Stimulated activated CD8-positive, alpha-beta memory T cell treated with anti-CD3 and anti-CD28 coated beads, Interleukin-12 subunit alpha, Interleukin-12 subunit beta, amount 100 ng/mL, for 24 hours (primary cell): ENCODE measurements around the gene CCDC18.
"Not testable (repeated sequence)": the region's sequence is repeated elsewhere in the genome, so short reads cannot be mapped to it uniquely, and the experiment has no call there.

Source experiments
- DNase-seq: peaks from one replicate; pipeline ENCODE4 v3.0.0-alpha.2; 2020; ENCODE audit errors: extremely low read depth

The CCDC18 gene

DNA sequence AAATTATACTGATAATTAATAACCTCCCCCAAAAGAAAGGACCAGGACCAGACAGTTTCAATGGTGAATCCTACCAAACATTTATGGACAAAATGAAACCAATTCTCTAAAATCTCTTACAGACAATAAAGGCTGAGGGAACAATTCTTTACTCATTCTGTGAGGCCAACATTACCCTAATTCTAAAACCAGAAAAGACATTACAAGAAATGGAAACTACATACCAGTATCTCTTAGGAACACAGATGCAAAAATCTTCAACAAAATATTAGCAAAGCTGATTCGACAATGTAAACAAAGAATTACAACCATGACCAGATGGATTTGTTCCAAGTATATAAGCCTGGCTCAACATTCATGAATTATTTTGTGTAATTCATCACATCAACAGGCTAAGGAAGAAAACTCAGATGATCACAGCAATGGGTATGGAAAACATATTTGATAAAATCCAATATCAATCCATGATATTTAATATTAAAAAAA, 8.9 kb upstream of the CCDC18 start:
- no peak for DNase-seq

DNA sequence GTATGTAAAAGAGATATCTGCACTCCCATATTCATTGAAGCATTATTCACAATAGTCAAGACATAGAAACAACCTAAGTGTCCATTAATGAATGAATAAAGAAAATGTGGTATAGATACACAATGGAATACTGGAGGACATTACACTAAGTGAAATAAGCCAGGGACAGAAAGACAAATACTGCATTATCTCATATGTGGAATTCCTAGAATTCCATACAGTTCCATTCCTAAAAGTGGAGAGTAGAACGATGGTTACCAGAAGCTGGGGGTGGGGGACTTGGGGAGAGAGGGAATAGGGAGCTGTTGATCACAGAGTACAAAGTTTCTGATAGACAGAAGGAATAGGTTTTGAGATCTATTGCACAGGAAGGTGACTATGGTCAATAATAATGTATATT, 7.7 kb upstream of the CCDC18 start:
- no peak for DNase-seq

DNA sequence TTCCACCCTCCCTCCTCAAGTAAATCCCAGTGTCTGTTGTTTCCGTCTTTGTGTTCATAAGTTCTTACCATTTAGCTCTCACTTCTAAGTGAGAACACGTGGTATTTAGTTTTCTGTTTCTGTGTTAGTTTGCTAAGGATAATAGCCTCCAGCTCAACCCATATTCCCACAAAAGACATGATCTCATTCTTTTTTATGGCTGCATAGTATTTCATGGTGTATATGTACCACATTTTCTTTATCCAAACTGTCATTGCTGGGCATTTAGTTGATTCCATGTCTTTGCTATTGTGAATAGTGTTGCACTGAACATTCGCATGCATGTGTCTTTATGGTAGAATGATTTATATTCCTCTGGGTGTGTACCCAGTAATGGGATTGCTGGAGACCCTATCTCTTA, 5.9 kb upstream of the CCDC18 start:
- DNase-seq, result not testable (repeated sequence)

DNA sequence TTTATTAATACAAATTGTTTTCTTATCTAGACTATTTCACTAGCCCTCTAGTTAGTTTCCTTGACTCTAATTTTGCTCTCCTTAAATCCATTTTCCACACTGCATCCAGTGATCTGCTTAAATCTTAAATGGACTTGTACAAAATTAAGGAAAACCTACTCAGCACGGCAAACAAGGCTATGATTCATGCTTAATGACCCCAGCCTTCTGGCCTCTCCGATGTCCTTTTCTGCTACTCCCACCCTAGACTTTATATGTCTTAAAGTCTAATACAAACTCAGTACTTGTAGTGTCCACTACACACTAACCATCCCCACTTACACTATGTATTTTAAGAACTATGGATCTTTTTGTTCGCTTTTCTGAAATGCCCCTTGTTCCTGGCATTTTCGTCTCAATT, 2.5 kb upstream of the CCDC18 start:
- DNase-seq, result no peak

DNA sequence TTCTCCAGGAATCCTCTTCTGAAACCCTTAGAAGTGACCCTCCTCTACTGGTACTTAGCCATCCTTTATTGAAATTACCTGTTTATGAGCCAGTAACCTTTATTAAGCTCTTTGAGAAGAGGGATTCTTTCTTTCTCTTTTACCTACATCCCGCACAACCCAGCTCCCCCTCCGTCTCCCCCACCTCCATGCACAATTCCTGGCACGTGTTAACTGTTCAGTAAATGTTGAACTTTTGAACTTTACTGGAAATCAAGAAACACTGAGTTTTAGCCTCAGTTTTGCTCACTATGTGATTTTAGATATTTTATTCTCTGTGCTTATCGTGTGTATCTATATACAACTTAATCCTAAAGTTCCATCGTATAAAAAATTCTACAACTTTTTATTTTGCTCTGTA, 2.1 kb upstream of the CCDC18 start:
- no peak for DNase-seq

DNA sequence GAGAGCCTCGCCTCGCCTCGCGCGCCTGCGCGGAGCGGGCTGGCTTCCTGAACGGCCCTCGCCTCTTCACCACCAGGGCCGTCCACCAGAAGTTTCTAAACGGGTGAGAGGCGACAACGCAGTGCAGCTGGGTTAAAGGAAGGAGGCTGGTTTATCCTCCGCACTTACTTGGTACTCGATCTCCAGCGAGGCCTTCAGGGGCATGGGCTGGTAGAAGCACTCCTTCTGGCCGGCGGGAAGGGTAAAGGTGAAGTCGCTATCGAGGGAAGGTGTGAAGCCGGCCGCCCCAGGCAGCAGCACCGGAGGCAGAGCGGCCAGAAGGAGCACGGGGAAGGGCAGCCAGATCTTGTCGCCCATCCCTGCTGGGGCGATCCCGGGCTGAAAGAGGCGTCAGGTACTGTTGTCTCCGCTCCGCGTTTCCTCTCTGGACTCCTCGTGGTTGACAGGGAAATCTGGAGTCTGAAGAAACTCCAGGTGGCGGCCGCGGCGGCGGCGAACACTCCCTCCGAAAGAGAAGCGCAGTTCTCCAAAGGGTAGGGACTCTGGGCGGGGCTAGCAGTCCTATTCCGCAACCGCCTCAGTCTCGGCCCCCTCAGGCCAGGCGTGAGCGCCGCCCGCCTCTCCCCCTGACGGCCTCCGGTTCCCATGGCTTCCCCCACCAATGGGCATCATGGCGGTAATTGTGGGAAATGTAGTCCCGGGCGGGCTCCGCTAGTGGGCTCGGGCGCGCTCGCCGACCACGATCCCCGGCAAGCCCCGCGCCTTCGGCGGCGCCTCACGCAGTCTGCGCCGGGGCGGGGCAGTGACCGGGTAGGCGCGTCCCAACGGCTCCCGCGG, 420 bp upstream of the CCDC18 start, which contains the start of gene TMED5:
Gene TMED5 (minus strand): TSS at position 528 of the 837 bp plus-strand sequence. CDS start 171 bp downstream, at position 357.
- peak; percentile 87 for DNase-seq

DNA sequence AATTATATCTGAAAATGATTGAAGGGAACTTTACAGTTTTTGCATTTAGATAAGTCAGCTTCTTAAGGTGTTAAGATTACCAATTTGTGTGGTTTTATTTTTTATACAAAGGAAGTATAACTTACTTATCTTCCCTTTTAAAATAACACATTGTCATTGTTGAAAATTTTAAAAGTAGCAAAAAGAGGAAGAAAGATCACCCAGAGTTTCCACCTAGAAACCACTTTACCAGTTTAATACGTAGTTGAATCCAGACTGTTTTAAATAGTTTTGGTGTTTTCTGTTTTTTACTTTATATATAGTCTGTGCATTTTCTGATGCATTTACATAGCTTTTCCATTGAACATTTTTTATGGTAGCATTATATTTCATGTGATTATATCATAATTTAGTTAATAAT, 6.1 kb downstream of the CCDC18 start:
- DNase-seq, result no peak

DNA sequence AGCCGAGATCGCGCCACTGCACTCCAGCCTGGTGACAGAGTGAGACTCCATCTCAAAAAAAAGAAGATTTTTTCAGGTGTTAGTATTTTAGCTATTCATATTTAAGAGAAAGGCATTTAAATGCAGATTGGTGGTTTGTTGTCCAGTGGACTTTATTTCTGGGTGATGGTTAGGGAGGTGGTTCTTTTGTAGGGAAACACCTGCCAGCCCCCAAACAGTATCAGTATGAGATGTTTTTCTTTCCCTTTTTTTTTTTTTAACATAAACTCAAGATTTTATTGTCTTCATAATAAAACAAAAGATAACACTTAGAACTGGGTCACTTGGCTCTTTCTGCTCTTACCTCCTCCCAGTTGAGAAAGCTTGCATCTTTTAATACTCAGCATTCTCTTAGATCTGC, 9.9 kb downstream of the CCDC18 start:
- no peak for DNase-seq

DNA sequence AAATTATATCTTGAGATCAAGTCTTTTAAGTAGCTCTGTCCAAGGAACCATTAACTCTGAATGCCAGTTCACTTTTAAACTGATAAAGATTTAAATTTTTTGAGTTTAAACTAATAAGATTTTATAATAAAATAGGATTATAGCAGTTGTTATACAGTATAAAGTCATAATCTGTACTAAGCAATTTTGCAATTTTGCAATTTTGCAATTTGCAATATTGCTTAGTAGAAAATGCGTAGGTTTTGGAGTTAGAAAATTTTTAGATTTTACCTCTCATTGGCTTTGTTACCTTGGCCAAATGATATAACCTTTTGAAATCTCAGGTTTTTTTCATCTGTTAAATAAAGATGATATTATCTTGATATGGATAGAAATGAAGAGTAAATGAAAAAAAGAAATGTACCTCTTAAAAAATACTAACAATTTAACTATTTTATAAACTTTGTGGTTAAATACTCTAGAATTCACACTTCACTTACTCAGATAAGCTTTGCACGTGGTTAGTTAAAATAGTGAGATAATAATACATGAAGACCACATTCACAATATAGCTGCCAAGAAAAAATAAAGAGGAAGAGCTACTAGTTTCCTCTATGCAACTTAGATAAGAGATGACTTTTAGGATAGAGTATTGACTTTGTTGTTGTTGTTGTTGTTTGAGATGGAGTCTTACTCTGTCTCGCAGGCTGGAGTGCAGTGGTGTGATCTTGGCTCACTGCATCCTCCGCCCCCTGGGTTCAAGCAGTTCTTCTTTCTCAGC, 13.9 kb downstream of the CCDC18 start:
- DNase-seq, result no peak

DNA sequence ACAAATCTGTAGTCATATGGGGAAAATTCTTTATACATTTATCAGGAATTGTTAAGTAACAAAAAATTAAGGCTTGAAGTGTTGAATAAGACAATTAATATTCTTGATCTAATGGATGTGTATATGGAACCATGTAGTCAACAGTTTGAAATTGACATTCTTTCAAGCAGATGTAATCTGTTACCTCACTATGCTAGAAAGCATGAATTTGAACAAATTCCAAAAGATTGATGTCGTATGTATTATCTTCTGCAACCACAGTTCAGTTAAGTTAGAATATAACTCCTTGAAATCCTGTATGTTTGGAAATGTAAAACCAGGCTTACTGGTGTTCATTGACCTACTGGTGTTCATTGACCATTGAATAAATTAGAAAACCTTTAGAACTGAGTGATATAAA, 16.1 kb downstream of the CCDC18 start:
- DNase-seq, result no peak

DNA sequence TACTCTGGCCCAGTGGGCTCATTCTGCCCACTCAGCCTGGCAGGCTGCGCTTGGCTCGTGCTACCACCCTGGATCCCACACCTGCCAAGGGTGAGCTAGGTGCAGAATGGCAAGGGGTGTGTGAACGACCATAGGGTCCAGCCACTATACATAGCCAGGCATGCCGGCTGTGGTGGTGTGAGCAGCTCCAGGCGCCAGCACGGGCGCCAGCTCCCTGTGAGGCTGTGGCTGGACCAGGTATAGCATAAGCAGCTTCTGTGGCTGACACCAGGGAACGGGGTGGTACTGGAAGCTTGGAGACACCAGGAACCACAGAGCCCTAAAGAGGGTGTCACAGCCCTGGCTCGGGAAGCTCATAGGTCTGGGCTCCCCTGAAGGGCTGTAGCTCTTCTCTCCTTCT, 18.6 kb downstream of the CCDC18 start:
- no peak for DNase-seq

DNA sequence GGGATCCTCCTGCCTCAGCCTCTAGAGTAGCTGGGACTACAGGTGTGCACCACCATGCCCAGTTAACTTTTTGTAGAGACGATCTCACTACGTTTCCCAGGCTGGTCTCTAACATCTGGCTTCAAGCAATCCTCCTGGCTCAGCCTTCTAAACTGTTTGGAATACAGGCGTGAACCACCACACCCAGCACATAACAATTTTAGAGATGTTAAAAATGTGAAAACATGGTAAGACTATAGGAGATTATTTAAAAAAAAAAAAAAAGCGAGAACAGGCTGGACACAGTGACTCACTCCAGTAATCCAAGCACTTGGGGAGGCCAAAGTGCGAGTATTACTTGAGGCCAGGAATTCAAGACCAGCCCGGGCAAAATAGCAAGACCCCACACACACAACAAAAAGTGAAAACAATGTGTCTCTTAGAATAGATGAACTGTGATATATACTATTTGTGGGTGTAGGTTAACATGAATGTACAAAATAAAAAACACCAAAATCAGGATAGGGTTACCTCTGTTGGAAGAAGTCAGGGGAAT, 19.6 kb downstream of the CCDC18 start:
- no peak for DNase-seq

DNA sequence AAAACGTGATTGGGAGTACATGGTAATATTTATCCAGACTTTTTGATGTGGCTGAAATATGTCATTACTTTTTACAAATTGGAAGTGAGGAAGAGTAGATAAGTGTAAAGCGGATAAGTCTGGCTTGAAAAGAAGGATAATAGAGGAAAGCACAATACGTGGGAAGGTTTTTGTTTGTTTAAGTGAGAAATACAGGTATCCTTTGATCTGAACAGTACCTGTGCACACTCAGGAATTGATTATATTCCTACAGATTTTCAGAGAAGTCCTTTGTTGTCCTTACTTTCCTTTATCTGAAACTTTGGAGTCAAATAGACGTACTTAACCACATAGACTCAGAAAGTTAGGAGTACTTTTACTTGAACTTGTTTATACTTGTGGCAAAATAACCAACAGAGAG, 20.2 kb downstream of the CCDC18 start:
- DNase-seq, result no peak

DNA sequence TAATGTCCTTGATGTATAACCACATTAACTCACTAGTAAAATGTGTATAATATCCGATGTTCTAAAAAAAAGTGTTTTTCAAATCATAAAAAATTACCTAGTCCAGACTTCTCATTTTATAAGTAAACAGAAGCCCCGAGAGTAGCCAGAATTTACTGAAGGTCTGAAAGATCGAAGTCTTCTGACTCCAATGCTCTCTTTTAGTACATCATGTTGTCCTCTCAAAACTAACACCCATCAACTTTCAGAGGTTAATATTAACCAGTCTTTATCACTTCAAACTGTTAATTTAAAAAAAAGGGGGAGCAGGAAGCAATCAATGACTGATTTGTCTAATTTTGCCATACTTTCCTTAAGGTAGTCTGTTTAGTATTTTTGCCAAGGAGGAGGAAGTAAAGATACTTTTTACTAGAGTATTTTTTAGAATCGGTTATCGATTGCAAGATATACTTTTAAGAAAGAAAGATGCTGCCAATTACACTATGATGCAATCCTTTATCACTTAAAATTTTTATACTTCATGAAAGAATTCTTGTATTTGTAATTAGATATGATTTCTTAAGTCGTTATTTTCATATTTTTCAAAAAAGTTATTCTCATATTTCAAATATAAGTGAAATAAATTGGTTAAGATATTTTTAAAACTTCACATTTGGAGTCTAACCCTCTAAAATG, 25.5 kb downstream of the CCDC18 start:
- no peak for DNase-seq

DNA sequence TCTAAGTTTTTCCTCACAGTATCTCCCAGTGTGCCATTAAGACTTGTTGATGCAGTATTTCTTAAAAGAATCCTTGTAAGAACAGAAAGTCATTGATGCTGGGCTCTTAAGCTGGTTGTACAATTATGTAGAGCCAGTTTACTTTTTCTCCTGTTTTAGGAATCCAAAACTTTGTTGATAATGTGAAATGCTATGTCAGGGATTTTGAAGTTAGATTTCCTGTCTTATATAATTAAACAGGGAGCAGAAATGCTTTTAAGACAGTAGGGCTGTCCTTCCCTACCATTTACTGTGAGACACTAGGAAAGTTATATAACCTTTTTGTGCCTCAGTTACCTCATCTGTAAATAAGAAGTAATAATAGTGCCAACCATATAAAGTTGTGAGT, 26.0 kb downstream of the CCDC18 start:
- no peak for DNase-seq

DNA sequence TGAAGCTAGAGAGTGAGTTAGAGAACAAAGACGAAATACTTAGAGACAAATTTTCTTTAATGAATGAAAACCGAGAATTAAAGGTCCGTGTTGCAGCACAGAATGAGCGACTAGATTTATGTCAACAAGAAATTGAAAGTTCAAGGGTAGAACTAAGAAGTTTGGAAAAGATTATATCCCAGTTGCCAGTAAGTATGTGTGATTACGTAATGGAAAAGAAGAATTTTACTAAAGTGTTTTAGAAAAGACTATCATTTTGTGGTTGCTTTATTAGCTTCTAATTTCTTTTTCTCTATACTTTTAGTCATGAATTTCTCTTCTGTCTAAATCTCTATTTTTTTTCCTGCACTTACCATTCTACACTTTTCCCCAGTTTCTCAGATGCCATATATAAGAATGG, 26.7 kb downstream of the CCDC18 start:
- DNase-seq, result no peak

DNA sequence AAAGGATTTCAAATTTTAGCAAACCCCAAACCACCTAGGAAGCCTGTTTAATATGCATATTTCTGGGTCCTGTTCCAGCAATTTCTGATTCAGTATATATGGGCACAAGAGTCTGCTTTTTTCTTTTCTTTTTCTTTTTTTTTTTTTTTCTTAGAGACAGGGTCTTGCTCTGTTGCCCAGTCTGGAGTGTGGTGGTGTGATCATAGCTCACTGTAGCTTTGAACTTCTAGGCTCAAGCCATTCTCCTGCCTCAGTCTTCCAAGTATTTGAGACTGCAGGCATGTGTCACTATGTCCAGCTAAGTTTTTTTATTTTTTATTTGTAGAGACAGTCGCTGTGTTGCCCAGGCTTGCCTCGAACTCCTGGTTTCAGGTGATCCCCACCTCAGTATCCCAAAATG, 34.8 kb downstream of the CCDC18 start:
- no peak for DNase-seq

DNA sequence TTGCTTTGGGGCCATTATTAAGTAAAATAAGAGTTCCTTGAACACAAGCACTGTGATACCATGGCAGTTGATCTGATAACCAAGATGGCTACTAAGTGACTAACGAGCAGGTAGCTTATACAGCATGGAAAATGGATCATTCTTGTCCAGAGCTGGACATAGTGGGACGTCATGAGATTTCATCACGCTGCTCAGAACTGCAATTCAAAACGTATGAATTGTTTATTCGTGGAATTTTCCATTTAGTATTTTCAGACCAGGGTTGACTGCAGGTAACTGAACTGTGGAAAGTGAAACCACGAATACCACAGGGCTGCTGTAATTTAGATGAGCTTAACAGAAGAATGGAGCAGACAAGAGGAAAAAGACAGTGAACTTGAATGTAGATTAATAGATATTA, 38.9 kb downstream of the CCDC18 start:
- DNase-seq, result no peak

DNA sequence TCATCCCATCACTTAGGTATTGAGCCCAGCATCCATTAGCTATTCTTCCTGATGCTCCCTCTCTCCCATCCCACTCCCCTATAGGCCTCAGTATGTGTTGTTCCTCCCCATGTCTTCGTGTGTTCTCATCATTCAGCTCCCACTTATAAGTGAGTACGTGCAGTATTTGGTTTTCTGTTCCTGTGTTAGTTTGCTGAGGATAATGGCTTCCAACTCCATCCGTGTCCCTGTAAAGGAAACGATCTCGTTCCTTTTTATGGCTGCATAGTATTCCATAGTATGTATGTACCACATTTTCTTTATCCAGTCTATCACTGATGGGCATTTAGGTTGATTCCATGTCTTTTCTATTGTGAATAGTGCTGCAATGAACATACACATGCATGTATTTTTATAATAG, 40.2 kb downstream of the CCDC18 start:
- not testable (repeated sequence) for DNase-seq

DNA sequence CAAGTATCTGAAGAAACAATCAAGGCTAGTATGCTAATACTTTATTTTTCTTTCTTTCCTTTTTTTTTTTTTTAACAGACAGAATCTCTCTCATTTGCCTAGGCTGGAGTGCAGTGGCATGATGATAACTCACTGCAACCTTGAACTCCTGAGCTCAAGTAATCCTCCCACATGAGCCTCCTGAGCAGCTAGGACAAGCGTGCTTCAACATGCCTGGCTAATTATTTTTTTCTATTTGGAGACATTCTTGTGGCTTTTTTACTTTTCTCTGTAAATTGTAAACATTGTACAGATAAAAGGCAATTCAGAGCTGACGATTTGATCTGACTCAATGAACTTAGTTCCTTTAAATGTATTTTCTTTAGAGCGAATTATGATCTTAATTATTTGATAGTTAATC, 41.4 kb downstream of the CCDC18 start:
- DNase-seq, result no peak

DNA sequence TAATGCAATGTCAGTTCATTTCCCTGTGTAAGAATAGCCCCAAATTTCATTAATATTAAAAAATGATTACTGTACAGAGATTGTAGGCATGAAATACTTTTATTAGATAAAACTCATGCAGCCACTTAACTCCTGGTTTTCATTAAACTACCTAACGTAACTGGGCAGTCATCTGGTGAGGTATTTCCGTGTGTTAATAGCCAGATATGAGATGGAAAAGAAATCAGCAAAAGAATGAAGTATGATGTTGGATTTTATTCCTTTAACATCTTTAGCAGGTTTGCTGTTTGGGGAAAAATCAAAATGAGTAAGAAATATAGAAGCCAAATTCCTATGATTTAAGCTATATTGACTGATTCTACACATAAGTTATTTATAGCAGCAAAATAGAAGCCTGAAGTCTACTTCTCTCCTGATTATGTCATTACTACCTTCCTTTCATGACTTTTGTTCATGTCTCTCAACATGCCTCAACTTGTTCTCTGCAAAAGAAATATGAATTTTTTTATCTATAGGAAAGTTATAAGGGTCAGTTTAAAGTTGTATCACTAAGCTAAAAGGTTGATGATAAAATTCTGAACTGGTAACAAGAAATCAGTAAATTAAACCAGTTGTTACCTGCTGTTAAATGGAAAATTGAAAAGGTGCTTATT, 42.6 kb downstream of the CCDC18 start:
- no peak for DNase-seq

DNA sequence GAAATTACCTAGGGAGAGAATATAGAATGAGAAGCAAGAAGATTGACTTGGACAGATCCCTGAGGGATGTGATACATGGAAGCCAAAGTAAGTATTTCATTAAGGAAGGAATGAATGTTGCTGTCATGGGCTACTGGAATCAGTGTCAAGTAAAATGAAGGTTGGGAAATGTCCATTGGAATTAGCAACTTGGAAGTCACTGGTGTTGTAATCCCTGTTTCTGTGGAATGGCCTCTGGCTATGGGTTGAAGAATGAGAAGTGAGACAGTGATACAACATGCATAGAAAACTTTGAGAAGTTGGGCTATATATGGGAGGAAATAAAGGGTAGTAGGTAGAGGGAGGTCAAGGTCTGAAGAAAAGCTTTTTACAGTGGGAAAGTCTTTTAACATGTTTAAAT, 54.7 kb downstream of the CCDC18 start:
- no peak for DNase-seq
